DMS53 treated with DMSO at 0.1 percent for 48 hours (cell line): ENCODE data around the gene PFKM.
"Not testable (repeated sequence)": the region's sequence is repeated elsewhere in the genome, so short reads cannot be mapped to it uniquely, and the experiment has no call there.

Experiments used
- DNase-seq: peaks from one replicate; lab custom pipeline; 2025; ENCODE audit not compliant: unreplicated experiment; lab: John Stamatoyannopoulos, UW

Gene PFKM

GRCh38 chr12:48110691-48111311 lies 8.4 kb upstream of the PFKM start:
- no peak for DNase-seq

GRCh38 chr12:48111312-48111693 lies 7.9 kb upstream of the PFKM start:
- not testable (repeated sequence) for DNase-seq

GRCh38 chr12:48115957-48116356 lies 3.2 kb upstream of the PFKM start:
- DNase-seq: no peak

- peak; percentile 21 for DNase-seq
Observed at GRCh38 chr12:48118284-48118871, 786 bp upstream of the PFKM start.

GRCh38 chr12:48119834-48120195 lies 651 bp downstream of the PFKM start:
- no peak for DNase-seq

- DNase-seq: no peak
Observed at GRCh38 chr12:48121522-48121921, 2.4 kb downstream of the PFKM start.

GRCh38 chr12:48122065-48122834 lies 3.1 kb downstream of the PFKM start:
- DNase-seq: no peak

GRCh38 chr12:48123169-48123568 lies 4.0 kb downstream of the PFKM start:
- DNase-seq: no peak

- not testable (repeated sequence) for DNase-seq
Observed at GRCh38 chr12:48125542-48125941, 6.4 kb downstream of the PFKM start.

GRCh38 chr12:48125985-48126384 lies 6.8 kb downstream of the PFKM start:
- DNase-seq: no peak

- no peak for DNase-seq
Observed at GRCh38 chr12:48126953-48127630, 7.9 kb downstream of the PFKM start.

- DNase-seq: no peak
Observed at GRCh38 chr12:48128800-48129199, 9.6 kb downstream of the PFKM start.

GRCh38 chr12:48129376-48129775 lies 10.2 kb downstream of the PFKM start:
- no peak for DNase-seq

- DNase-seq: no peak
Observed at GRCh38 chr12:48131517-48131916, 12.4 kb downstream of the PFKM start.

GRCh38 chr12:48132826-48133225 lies 13.7 kb downstream of the PFKM start:
- no peak for DNase-seq

GRCh38 chr12:48135027-48135426 lies 15.9 kb downstream of the PFKM start:
- DNase-seq: no peak

- no peak for DNase-seq
Observed at GRCh38 chr12:48142818-48143674, 23.9 kb downstream of the PFKM start.

- no peak for DNase-seq
Observed at GRCh38 chr12:48143898-48144297, 24.7 kb downstream of the PFKM start.

- no peak for DNase-seq
Observed at GRCh38 chr12:48145981-48146380, 26.8 kb downstream of the PFKM start.

GRCh38 chr12:48151103-48151771 lies 32.1 kb downstream of the PFKM start:
- DNase-seq: no peak
